ENCODE results near the gene ZNF138.
"Not testable (repeated sequence)": the region's sequence is repeated elsewhere in the genome, so short reads cannot be mapped to it uniquely, and the experiment has no call there.

The ZNF138 gene

GRCh38 chr7:64838051-64838450 is 43.8 kb downstream of the ZNF138 start:
- not testable (repeated sequence) for H3K9me3 ChIP-seq (ENCODE audit: control insufficient read depth, insufficient read depth, low read length)

DNA sequence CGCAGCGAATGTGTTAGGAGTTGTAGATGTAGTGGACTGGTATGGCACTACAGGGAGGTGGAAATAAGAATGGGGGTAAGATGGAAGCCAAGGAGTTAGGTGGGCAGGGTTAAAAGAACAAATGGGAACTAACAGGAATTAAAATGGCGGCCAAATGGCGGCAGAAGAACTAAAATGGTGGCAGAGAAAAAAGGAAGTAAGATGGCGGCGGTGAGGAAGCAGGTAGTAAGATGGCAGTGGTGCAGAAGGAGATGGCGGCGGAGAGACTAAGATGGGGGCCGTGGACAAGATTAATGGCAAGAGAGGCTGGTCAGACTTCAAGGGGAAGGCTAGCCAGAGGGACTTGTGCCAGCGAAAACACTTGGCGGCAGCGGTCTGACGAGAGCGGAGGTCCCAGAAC is 44.5 kb downstream of the ZNF138 start:
- Histone ChIP-seq H3K9ac (ENCODE audit: low read depth, low read length) (no peak overlapping the region), H3K4me1 (ENCODE audit: control insufficient read depth, insufficient read depth, low read length) (no peaks in the 10 kb centered on the region), H3K27me3 (ENCODE audit: control insufficient read depth, insufficient read depth, low read length) (no peaks in the 10 kb centered on the region), H3K36me3 (ENCODE audit: control insufficient read depth, insufficient read depth, low read length) (no peaks in the 10 kb centered on the region), H3K27ac (ENCODE audit: low read depth, low read length) (no peak overlapping the region), H3K4me3 (ENCODE audit: low read depth, low read length) (no peak overlapping the region), H3K9me3 (ENCODE audit: control insufficient read depth, insufficient read depth, low read length) (no peaks in the 10 kb centered on the region)

More at GRCh38 chr7:64838051-64838450, 43.8 kb downstream of the ZNF138 start:
- not testable (repeated sequence) for H3K9ac ChIP-seq (ENCODE audit: low read depth, low read length); H3K27ac ChIP-seq (ENCODE audit: low read depth, low read length); H3K4me3 ChIP-seq (ENCODE audit: low read depth, low read length); H3K27me3 ChIP-seq (ENCODE audit: control insufficient read depth, insufficient read depth, low read length); H3K36me3 ChIP-seq (ENCODE audit: control insufficient read depth, insufficient read depth, low read length); H3K4me1 ChIP-seq (ENCODE audit: control insufficient read depth, insufficient read depth, low read length)

- H3K9me3 ChIP-seq (ENCODE audit: control insufficient read depth, insufficient read depth, low read length): no peaks in the 10 kb centered on the region
- no peak overlapping the region for H3K9ac ChIP-seq (ENCODE audit: low read depth, low read length)
- no peaks in the 10 kb centered on the region for H3K4me1 ChIP-seq (ENCODE audit: control insufficient read depth, insufficient read depth, low read length)
- H3K4me3 ChIP-seq (ENCODE audit: low read depth, low read length): no peak overlapping the region
- no peaks in the 10 kb centered on the region for H3K27me3 ChIP-seq (ENCODE audit: control insufficient read depth, insufficient read depth, low read length)
- H3K27ac ChIP-seq (ENCODE audit: low read depth, low read length): no peak overlapping the region
- no peaks in the 10 kb centered on the region for H3K36me3 ChIP-seq (ENCODE audit: control insufficient read depth, insufficient read depth, low read length)
Measured at GRCh38 chr7:64839910-64840309, 45.7 kb downstream of the ZNF138 start.

GRCh38 chr7:64849250-64849923 is 55.2 kb downstream of the ZNF138 start:
- no peak overlapping the region for H3K4me3 ChIP-seq (ENCODE audit: low read depth, low read length)
- H3K36me3 ChIP-seq (ENCODE audit: control insufficient read depth, insufficient read depth, low read length): no peaks in the 10 kb centered on the region

DNA sequence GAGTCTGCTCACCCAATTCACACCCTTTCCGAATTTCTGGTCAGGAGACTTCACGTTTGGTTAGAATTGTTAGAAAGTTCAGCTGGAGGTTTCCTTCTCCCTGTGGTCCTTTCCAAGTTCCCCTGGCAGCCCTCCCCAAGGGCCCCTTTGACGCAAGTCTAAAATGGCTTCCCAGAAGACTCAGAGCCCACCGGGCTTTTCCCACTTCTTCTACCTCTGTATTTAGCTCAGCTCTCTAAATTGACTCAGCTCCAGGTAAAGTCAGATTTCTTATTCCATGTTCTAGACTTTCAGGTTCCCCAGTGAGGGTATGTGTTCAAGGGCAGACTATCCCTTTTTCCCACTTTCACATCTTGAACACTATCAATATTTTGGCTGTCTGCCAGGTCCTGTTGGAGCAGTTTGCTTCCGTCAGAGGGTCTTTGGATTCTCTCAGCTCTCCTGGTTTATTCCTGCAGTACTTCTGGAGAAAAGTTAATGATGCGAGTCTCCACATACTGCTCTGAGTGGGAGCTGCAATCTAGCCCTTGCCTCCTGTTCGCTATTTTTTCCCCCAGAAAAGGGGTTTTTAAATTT is 55.8 kb downstream of the ZNF138 start:
- Histone ChIP-seq H3K27me3 (ENCODE audit: control insufficient read depth, insufficient read depth, low read length) (no peaks in the 10 kb centered on the region), H3K4me3 (ENCODE audit: low read depth, low read length) (no peak overlapping the region), H3K27ac (ENCODE audit: low read depth, low read length) (no peak overlapping the region), H3K36me3 (ENCODE audit: control insufficient read depth, insufficient read depth, low read length) (no peaks in the 10 kb centered on the region), H3K4me1 (ENCODE audit: control insufficient read depth, insufficient read depth, low read length) (no peaks in the 10 kb centered on the region), H3K9ac (ENCODE audit: low read depth, low read length) (no peak overlapping the region), H3K9me3 (ENCODE audit: control insufficient read depth, insufficient read depth, low read length) (no peaks in the 10 kb centered on the region)

More at GRCh38 chr7:64849250-64849923, 55.2 kb downstream of the ZNF138 start:
- Histone ChIP-seq H3K9ac (ENCODE audit: low read depth, low read length) (no peak overlapping the region), H3K27ac (ENCODE audit: low read depth, low read length) (no peak overlapping the region), H3K27me3 (ENCODE audit: control insufficient read depth, insufficient read depth, low read length) (no peaks in the 10 kb centered on the region), H3K9me3 (ENCODE audit: control insufficient read depth, insufficient read depth, low read length) (no peaks in the 10 kb centered on the region), H3K4me1 (ENCODE audit: control insufficient read depth, insufficient read depth, low read length) (no peaks in the 10 kb centered on the region)

- Histone ChIP-seq H3K4me3 (ENCODE audit: low read depth, low read length) (no peak overlapping the region), H3K27me3 (ENCODE audit: control insufficient read depth, insufficient read depth, low read length) (no peaks in the 10 kb centered on the region), H3K27ac (ENCODE audit: low read depth, low read length) (no peak overlapping the region), H3K36me3 (ENCODE audit: control insufficient read depth, insufficient read depth, low read length) (no peaks in the 10 kb centered on the region), H3K4me1 (ENCODE audit: control insufficient read depth, insufficient read depth, low read length) (no peaks in the 10 kb centered on the region), H3K9ac (ENCODE audit: low read depth, low read length) (no peak overlapping the region), H3K9me3 (ENCODE audit: control insufficient read depth, insufficient read depth, low read length) (no peaks in the 10 kb centered on the region)
Measured at GRCh38 chr7:64853679-64854078, 59.5 kb downstream of the ZNF138 start.

- Histone ChIP-seq H3K9ac (ENCODE audit: low read depth, low read length) (no peak overlapping the region), H3K27me3 (ENCODE audit: control insufficient read depth, insufficient read depth, low read length) (no peaks in the 10 kb centered on the region), H3K9me3 (ENCODE audit: control insufficient read depth, insufficient read depth, low read length) (no peaks in the 10 kb centered on the region), H3K27ac (ENCODE audit: low read depth, low read length) (no peak overlapping the region), H3K36me3 (ENCODE audit: control insufficient read depth, insufficient read depth, low read length) (no peaks in the 10 kb centered on the region), H3K4me3 (ENCODE audit: low read depth, low read length) (no peak overlapping the region), H3K4me1 (ENCODE audit: control insufficient read depth, insufficient read depth, low read length) (no peaks in the 10 kb centered on the region)
Measured at GRCh38 chr7:64854969-64855368, 60.7 kb downstream of the ZNF138 start.

GRCh38 chr7:64863021-64863420 is 68.8 kb downstream of the ZNF138 start:
- H3K36me3 ChIP-seq (ENCODE audit: control insufficient read depth, insufficient read depth, low read length): no peaks in the 10 kb centered on the region
- H3K9me3 ChIP-seq (ENCODE audit: control insufficient read depth, insufficient read depth, low read length): peaks cover 12% of the 10 kb centered on the region; the same call in 1 of the 2 replicates
- H3K4me3 ChIP-seq (ENCODE audit: low read depth, low read length): no peak overlapping the region
- no peaks in the 10 kb centered on the region for H3K27me3 ChIP-seq (ENCODE audit: control insufficient read depth, insufficient read depth, low read length)
- no peak overlapping the region for H3K27ac ChIP-seq (ENCODE audit: low read depth, low read length)
- H3K4me1 ChIP-seq (ENCODE audit: control insufficient read depth, insufficient read depth, low read length): no peaks in the 10 kb centered on the region
- no peak overlapping the region for H3K9ac ChIP-seq (ENCODE audit: low read depth, low read length)

DNA sequence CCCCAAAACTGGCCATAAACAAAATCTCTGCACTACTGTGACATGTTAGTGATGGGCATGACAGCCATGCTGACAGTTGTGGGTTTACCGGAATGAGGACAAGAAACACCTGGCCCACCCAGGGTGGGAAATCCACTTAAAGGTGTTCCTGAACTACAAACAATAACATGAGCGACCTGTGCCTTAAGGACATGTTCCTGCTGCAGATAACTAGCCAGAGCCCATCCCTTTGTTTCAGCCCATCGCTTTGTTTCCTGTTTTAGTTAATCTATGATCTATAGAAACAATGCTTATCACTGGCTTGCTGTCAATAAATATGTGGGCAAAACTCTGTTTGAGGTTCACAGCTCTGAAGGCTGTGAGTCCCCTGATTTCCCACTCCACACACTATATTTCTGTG is 69.3 kb downstream of the ZNF138 start:
- H3K4me3 ChIP-seq (ENCODE audit: low read depth, low read length); H3K4me1 ChIP-seq (ENCODE audit: control insufficient read depth, insufficient read depth, low read length); H3K9ac ChIP-seq (ENCODE audit: low read depth, low read length); H3K27ac ChIP-seq (ENCODE audit: low read depth, low read length); H3K27me3 ChIP-seq (ENCODE audit: control insufficient read depth, insufficient read depth, low read length); H3K36me3 ChIP-seq (ENCODE audit: control insufficient read depth, insufficient read depth, low read length): not testable (repeated sequence)
- H3K9me3 ChIP-seq (ENCODE audit: control insufficient read depth, insufficient read depth, low read length): peaks cover 15% of the 10 kb centered on the region; the same call in 1 of the 2 replicates

DNA sequence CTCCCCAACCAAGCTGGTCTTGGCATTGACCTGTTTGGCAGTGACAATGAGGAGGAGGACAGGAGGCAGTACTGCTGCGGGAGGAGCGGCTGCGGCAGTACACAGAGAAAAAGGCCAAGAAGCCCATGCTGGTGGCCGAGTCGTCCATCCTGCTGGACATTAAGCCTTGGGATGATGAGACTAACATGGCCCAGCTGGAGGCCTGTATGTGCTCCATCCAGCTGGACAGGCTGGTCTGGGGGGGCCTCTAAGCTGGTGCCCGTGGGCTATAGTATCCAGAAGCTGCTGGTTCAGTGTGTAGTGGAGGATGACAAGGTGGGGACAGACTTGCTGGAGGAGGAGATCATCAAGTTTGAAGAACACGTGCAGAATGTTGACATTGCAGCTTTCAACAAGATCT is 69.7 kb downstream of the ZNF138 start:
- Histone ChIP-seq H3K27me3 (ENCODE audit: control insufficient read depth, insufficient read depth, low read length) (no peaks in the 10 kb centered on the region), H3K9me3 (ENCODE audit: control insufficient read depth, insufficient read depth, low read length) (peaks cover 15% of the 10 kb centered on the region; the same call in 1 of the 2 replicates), H3K36me3 (ENCODE audit: control insufficient read depth, insufficient read depth, low read length) (no peaks in the 10 kb centered on the region), H3K27ac (ENCODE audit: low read depth, low read length) (no peak overlapping the region), H3K4me1 (ENCODE audit: control insufficient read depth, insufficient read depth, low read length) (no peaks in the 10 kb centered on the region), H3K9ac (ENCODE audit: low read depth, low read length) (no peak overlapping the region), H3K4me3 (ENCODE audit: low read depth, low read length) (no peak overlapping the region)

- Histone ChIP-seq H3K9me3 (ENCODE audit: control insufficient read depth, insufficient read depth, low read length) (peaks cover 19% of the 10 kb centered on the region; the same call in 1 of the 2 replicates), H3K4me3 (ENCODE audit: low read depth, low read length) (no peak overlapping the region), H3K27ac (ENCODE audit: low read depth, low read length) (no peak overlapping the region), H3K27me3 (ENCODE audit: control insufficient read depth, insufficient read depth, low read length) (no peaks in the 10 kb centered on the region), H3K4me1 (ENCODE audit: control insufficient read depth, insufficient read depth, low read length) (no peaks in the 10 kb centered on the region), H3K9ac (ENCODE audit: low read depth, low read length) (no peak overlapping the region), H3K36me3 (ENCODE audit: control insufficient read depth, insufficient read depth, low read length) (no peaks in the 10 kb centered on the region)
Measured at GRCh38 chr7:64867863-64868440, 73.7 kb downstream of the ZNF138 start.

Data from HUES48 (cell line).